ENCODE results near the gene LDHD. TPM values are rescaled to one million over a fixed set of nuclear protein-coding genes. Genes with fewer than 3 reads are reported as not detected.

The LDHD gene
- total and polyA plus RNA-seq, 7 donors = 2.5 to 114 (median 7.6) TPM

- Histone ChIP-seq H3K36me3 (no peaks in the 10 kb centered on the region), H3K27me3 (no peaks in the 10 kb centered on the region), H3K4me1 (peaks cover 0 to 79% (median 71%) of the 10 kb centered on the region in 4 donors), H3K27ac (peak overlapping the region in 3 of 4 donors; percentile 81 to 84 (median 84)), H3K9me3 (no peaks in the 10 kb centered on the region), H3K4me3 (no peak overlapping the region)
- no peak for DNase-seq
- 84 to 86% methylated on average over 4 of the region's 4 CpGs for WGBS, 2 donors
- intact Hi-C loops (cut with DNase I) = no loop called here
- peak in 2 of 4 donors; percentile 19 to 66 for TF ChIP-seq POLR2AphosphoS5 (IDR thresholded peaks at IDR 0.05)
- TF ChIP-seq POLR2A (IDR thresholded peaks at IDR 0.05) = no peak
Observed at GRCh38 chr16:75085556-75085955, 31.0 kb downstream of the LDHD start.

DNA sequence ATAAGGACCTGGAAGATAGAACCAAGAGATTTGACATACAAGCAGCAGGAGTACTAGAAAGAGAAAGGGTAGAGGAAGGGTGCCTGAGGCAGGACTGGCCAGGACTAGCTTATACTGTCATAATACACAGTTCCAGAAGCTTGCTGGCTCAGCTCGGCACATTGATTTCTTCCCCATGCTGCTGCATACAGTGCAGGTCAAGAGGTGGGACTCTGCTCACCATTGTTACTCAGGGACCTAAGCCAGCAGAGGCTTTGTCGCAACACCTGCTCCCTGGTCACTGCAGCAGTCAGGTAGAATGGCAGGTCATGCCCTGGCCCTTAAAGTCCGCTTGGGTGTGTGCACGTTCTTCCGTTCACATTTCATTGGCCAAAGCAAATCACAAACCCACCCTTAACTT, 32.8 kb downstream of the LDHD start:
- Histone ChIP-seq H3K4me1 (peaks cover 0 to 85% (median 79%) of the 10 kb centered on the region in 4 donors), H3K36me3 (no peaks in the 10 kb centered on the region), H3K4me3 (no peak overlapping the region), H3K27me3 (no peaks in the 10 kb centered on the region), H3K27ac (peak overlapping the region in 3 of 4 donors; percentile 19 to 41 (median 27)), H3K9me3 (no peaks in the 10 kb centered on the region)
- WGBS, 2 donors = 95 to 96% methylated on average over 5 of the region's 5 CpGs
- no peak for DNase-seq
- intact Hi-C loops (cut with DNase I) = no loop called here
- no peak for TF ChIP-seq POLR2A (IDR thresholded peaks at IDR 0.05)
- TF ChIP-seq POLR2AphosphoS5 (IDR thresholded peaks at IDR 0.05) = no peak
- no peak for TF ChIP-seq EP300 (IDR thresholded peaks at IDR 0.05)
- TF ChIP-seq, protein P1, sequence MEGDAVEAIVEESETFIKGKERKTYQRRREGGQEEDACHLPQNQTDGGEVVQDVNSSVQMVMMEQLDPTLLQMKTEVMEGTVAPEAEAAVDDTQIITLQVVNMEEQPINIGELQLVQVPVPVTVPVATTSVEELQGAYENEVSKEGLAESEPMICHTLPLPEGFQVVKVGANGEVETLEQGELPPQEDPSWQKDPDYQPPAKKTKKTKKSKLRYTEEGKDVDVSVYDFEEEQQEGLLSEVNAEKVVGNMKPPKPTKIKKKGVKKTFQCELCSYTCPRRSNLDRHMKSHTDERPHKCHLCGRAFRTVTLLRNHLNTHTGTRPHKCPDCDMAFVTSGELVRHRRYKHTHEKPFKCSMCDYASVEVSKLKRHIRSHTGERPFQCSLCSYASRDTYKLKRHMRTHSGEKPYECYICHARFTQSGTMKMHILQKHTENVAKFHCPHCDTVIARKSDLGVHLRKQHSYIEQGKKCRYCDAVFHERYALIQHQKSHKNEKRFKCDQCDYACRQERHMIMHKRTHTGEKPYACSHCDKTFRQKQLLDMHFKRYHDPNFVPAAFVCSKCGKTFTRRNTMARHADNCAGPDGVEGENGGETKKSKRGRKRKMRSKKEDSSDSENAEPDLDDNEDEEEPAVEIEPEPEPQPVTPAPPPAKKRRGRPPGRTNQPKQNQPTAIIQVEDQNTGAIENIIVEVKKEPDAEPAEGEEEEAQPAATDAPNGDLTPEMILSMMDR (IDR thresholded peaks at IDR 0.05) = no peak

- no peak for DNase-seq
- Histone ChIP-seq H3K4me1 (peaks cover 0 to 61% (median 59%) of the 10 kb centered on the region in 4 donors), H3K4me3 (no peak overlapping the region), H3K36me3 (no peaks in the 10 kb centered on the region), H3K27ac (no peak overlapping the region), H3K27me3 (no peaks in the 10 kb centered on the region), H3K9me3 (no peaks in the 10 kb centered on the region)
- TF ChIP-seq EP300 (IDR thresholded peaks at IDR 0.05) (no peak), POLR2AphosphoS5 (IDR thresholded peaks at IDR 0.05) (no peak), POLR2A (IDR thresholded peaks at IDR 0.05) (no peak)
- TF ChIP-seq, protein P1 (IDR thresholded peaks at IDR 0.05) = no peak
- intact Hi-C loops (cut with DNase I) = no loop called here
- WGBS, 2 donors = 70 to 79% methylated on average over 6 of the region's 6 CpGs
Observed at GRCh38 chr16:75081179-75081859, 35.3 kb downstream of the LDHD start.

- H3K4me1 ChIP-seq = peaks cover 0 to 60% (median 57%) of the 10 kb centered on the region in 4 donors
- no peak for DNase-seq
- WGBS, 2 donors = 93% methylated on average over 8 of the region's 8 CpGs
- H3K36me3 ChIP-seq = no peaks in the 10 kb centered on the region
- no peak overlapping the region for H3K4me3 ChIP-seq
- H3K9me3 ChIP-seq = no peaks in the 10 kb centered on the region
- TF ChIP-seq, protein P1 (IDR thresholded peaks at IDR 0.05) = no peak
- TF ChIP-seq POLR2A (IDR thresholded peaks at IDR 0.05) = no peak
- no peak for TF ChIP-seq POLR2AphosphoS5 (IDR thresholded peaks at IDR 0.05)
- no peak for TF ChIP-seq EP300 (IDR thresholded peaks at IDR 0.05)
- no peaks in the 10 kb centered on the region for H3K27me3 ChIP-seq
- intact Hi-C loops (cut with DNase I) = no loop called here
- no peak overlapping the region for H3K27ac ChIP-seq
Observed at GRCh38 chr16:75080205-75081029, 36.2 kb downstream of the LDHD start.

DNA sequence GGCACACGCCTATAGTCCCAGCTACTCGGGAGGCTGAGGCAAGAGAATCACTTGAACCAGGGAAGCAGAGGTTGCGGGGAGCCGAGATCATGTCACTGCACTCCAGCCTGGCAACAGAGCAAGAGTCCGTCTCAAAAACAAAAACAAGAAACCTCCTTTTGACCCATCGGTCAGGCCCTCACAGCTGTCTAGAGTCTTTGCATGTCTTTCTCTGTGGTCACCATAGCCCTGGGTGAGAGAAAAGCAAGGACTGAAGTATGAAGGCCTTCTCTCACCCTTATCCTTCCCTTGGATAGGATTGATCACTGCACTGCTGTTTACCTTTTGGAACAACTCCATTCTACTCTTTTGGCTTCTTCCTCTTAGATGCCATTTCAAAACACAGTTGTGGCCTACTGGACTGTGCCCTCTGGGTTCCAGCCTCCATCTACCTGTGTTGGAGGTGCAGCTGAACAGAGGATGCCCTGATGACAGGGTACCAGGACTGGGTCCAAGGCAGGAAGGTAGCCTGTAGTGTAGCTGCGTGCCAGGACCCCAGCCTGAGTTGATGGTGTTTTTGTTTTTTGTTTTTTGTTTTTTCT, 37.1 kb downstream of the LDHD start:
- no peaks in the 10 kb centered on the region for H3K36me3 ChIP-seq
- DNase-seq = no peak
- H3K9me3 ChIP-seq = no peaks in the 10 kb centered on the region
- H3K27me3 ChIP-seq = no peaks in the 10 kb centered on the region
- peaks cover 0 to 68% (median 56%) of the 10 kb centered on the region in 4 donors for H3K4me1 ChIP-seq
- TF ChIP-seq POLR2AphosphoS5 (IDR thresholded peaks at IDR 0.05) = no peak
- TF ChIP-seq POLR2A (IDR thresholded peaks at IDR 0.05) = no peak
- TF ChIP-seq EP300 (IDR thresholded peaks at IDR 0.05) = no peak
- TF ChIP-seq, protein P1 (IDR thresholded peaks at IDR 0.05) = no peak
- no peak overlapping the region for H3K27ac ChIP-seq
- intact Hi-C loops (cut with DNase I) = no loop called here
- WGBS, 2 donors = 94 to 96% methylated on average over 7 of the region's 7 CpGs
- no peak overlapping the region for H3K4me3 ChIP-seq
